OCI-LY3 (cell line): Measurements from ENCODE around the gene CAMTA1.
"Not testable (repeated sequence)": the region's sequence is repeated elsewhere in the genome, so short reads cannot be mapped to it uniquely, and the experiment has no call there.

Experiments used
- CTCF ChIP-seq: fragments of 200-600, 300-600 bp; sonication (generic); IDR thresholded peaks from 2 replicates; pipeline ENCODE4 v1.5.1; 2014; ENCODE audit warnings: antibody characterized with exemption, low read length, low read depth
- EZH2phosphoT487 ChIP-seq: fragments of 200-600 bp; shearing (Covaris generic); IDR thresholded peaks from 2 replicates; pipeline ENCODE4 v1.6.1; 2018; ENCODE audit warnings: antibody characterized with exemption, mixed run types, low read depth

DNA sequence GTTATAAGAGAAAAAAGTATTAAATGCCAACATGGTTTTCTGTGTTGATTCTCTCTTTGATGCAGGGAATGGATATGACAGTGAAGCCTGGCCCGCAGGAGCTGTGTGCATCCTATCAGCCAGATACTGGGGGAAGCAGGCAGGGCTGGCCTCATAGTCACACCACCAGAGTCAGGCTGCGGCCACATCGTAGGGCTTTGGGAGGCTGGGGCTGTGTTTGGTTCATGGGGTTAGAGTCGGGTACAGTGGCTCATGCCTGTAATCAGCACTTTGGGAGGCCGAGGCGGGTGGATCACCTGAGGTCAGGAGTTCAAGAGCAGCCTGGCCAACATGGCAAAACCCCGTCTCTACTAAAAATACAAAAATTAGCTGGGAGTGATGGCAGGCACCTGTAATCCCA, 545.5 kb downstream of the CAMTA1 start:
- TF ChIP-seq CTCF, EZH2phosphoT487: not testable (repeated sequence)
